GM19023 (cell line): Measurements from ENCODE around the gene ENC1.

ENCODE experiments used
- ATAC-seq: cut with Tn5 transposase; IDR thresholded peaks from one replicate; pipeline ENCODE4 v1.9.1; 2021; ENCODE audit warnings: mild to moderate bottlenecking, moderate library complexity; ENCODE audit not compliant: unreplicated experiment

ENC1 gene

GRCh38 chr5:74612045-74612444, 28.5 kb downstream of the ENC1 start:
- ATAC-seq = no peak

- ATAC-seq = no peak
Measured at GRCh38 chr5:74608736-74609601, 31.6 kb downstream of the ENC1 start.

DNA sequence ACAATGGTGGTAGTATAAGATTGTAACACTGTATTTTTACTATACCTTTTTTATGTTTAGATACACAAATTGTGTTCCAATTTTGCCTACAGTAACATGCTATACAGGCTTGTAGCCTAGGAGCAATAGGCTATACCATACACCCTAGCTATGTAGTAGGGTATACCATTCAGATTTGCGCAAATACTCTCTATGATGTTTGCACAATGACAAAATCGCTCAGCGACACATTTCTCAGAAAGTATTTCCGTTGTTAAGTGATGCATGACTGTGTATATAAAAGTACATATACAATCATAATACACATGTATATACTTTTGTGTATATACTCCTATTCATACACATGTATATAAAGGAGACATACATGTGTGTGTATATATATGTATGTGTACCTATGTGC, 34.8 kb downstream of the ENC1 start:
- ATAC-seq = no peak

GRCh38 chr5:74603376-74603775, 37.2 kb downstream of the ENC1 start:
- no peak for ATAC-seq

DNA sequence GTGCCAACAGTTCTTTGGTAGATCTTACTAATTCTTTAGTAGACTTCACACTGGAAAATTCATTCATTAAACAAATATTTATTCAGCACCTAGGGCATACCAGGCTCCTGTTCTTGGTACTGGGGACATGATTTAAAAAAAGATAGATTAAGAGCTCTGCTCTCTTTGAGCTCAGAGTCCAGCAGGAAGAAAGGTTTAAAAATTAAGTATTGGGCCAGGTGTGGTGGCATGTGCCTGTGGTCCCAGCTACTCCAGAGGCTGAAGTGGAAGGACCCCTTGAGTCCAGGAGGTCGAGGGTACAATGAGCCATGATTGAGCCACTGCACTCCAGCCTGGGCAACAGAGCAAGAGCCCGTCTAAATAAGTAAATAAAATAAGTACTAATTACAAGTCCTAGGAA, 41.4 kb downstream of the ENC1 start:
- ATAC-seq = no peak

DNA sequence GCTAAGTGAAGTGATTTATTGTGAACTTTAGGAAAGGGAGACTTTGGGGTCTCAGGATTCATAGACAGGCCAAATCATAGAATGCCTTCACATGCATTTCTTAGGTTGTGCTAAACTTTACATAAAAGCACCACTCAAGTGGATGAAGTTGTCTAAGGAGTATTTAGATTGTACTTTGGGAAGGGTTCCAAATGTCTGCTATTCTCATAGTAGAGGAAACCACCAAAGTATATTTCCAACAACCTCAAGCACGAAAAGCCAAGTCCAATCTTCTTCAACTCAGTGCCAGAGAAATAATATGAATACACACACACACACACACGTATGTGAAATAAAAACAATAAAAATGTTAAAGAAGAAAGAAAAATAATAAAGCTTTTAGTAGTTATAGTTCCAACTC, 41.8 kb downstream of the ENC1 start:
- ATAC-seq = no peak

- ATAC-seq = no peak
Measured at GRCh38 chr5:74596927-74597326, 43.6 kb downstream of the ENC1 start.

GRCh38 chr5:74595143-74595925, 45.2 kb downstream of the ENC1 start:
- no peak for ATAC-seq

DNA sequence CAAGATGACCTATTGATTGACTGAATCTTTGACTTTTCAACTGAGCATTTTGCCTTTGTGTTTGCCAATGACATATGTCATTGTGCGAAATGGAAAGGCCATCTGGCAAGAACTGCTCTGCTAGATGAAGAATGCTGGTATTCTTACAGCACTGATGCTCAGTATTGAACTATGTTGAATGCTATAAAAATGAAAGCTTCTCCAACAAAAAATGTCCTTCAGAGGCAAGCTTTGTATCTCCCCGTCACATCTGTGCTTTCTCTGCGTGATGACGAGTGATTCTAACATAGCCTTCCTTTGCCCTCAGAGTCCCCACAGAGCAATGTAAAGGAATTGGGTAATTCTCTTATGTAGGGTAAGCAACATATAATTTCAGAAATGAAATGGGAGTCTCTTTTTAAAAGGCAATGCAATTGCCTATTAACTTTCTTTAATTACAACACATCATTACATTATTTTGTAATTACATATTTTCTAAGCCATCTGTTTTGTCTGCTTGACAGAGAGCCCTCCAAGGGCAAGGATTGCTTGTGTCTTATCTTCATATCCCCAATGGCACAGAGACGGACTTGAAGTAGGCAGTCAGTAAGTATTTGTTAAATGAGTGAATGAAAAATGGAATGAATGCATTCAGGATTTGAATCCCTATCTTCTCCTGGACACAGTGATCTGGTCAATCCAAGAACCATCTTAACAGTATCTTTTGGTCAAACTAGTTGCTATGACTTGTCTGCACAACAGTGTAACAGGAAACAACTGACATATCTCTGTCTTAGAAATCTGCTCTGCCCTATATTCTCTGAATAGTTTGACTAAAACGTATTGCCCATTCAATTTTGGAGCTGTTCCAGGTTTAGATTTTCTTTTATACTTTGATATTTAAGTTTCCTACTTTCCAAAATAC, 46.1 kb downstream of the ENC1 start:
- no peak for ATAC-seq

DNA sequence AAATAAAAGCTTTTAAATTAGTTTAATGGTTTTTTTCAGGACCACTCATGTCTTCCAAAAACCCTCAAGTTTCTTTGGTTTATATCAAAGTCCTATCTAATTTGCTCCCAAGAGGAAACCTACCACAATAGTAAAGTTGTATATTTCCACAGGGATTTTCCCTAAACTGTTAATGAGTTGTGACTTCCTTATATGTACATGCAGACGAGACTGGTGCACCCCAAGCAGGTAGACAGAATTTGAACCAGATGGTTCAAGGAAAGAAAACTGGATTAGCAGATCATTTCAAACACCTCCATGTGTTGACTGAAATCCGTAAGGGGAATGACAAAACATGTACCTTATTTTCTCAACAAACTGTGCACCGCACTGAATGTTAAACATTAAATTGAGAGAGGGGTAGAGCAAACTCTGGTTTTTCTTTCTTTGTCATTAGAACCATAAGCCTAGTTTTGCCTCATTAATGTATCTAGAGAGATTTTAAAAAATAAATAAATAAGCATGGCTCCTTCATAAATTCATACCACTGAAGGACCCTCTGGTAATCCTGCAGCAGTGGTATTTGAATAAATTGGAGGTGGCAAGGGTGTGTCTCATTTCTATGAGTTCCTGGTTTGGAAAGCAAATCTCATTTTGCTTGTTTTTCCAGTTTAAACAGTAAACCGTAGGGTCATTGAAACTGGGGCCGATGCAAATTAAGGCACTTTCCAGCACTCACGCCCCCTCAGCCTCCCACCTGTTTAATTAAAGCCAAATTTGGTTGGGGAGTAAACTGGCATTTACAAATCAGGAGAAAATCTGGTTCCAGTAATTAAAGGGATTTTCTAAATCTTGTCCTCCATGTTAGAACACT, 51.1 kb downstream of the ENC1 start:
- ATAC-seq = no peak

DNA sequence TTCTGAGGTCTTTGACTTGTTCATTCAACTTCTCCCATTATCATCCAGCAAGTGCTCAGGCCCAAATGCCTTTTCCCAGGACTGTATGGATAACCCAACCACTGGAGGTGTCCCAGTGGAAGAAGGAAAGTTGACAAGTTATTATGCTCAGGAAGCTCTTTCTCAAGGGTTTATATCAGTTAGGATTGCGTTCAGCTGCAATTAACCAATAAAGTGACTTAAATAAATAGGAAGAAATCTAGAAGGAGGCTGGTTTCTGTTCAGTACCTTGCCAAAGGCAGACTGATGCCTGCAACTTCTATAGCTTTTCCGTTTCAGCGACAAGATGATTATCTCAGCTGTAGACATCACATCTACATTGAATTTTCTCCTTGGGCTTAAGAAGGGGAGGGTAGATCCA, 52.1 kb downstream of the ENC1 start:
- no peak for ATAC-seq

GRCh38 chr5:74587890-74588289, 52.6 kb downstream of the ENC1 start:
- no peak for ATAC-seq

DNA sequence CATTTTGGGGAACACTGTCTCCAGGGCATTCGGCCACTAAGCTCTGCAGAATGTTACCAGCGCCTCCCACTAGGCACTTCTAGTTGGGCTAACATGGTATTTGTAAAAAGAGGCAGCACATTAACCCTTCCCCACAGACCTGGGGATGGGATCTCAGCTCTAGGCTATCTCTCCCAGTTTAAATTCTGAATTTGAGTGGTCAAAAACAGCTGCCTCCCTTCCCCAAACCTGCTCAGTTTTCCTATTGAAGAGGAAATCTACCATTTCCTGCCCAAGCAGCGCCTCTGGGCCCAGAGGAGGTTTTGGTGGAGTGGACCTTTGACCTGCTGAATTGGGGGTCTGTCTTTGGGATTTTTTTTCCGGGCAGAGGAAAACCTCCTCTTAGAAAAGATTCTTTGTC, 53.2 kb downstream of the ENC1 start:
- no peak for ATAC-seq

GRCh38 chr5:74586856-74587255, 53.7 kb downstream of the ENC1 start:
- no peak for ATAC-seq

DNA sequence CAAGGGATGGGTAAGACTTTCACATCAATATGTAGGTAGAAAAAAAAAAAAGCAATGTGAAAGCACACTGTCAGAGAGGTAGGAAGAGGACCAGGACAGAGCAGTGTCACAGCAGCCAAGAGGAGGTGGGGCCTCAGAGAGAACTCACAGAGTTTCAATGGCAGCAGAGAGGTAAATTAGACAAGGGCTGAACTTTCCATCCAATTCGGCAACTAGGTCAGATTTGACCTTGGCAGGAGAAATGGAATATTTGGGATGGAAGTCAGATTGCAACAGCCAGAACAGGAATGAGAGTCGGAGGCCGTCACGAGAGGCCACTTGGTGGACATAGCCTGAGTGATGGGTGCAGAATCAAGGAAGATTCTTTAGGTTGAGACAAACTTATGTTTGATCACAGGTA, 57.7 kb downstream of the ENC1 start:
- no peak for ATAC-seq

DNA sequence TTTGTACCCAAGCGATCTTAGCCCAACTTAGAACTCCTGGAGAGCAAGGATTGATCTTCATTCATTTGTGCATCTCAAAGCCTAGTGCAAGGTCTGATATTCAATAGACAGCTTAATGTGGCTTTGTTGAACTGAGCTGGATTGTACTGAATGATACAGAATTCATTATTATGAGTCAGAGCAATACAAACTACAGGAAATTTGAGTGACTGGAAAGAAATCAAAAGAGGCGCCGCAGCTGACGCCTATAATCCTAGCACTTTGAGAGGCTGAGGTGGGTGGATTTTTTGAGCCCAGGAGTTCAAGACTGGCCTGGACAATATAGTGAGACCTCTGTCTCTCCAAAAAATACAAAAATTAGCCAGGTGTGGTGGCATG, 58.6 kb downstream of the ENC1 start:
- no peak for ATAC-seq

- no peak for ATAC-seq
Measured at GRCh38 chr5:74580729-74581109, 59.8 kb downstream of the ENC1 start.

DNA sequence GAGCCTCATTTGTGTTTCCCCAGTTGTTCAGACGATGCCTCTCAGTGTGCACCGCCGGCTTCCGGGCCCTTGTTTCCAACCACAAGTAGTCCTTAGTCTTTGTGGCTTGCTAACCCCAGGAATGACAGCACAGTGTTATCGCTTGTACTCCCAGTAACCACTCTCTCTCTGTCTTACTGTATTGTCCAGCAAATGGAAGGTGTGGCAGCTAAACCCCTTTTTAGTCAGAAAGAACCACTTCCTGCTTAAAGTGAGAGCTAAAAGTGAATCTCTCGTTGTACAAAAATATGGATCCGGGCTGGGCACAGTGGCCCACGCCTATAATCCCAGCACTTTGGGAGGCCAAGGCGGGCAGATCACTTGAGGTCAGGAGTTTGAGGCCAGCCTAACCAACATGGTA, 61.3 kb downstream of the ENC1 start:
- ATAC-seq = peak; percentile 70

DNA sequence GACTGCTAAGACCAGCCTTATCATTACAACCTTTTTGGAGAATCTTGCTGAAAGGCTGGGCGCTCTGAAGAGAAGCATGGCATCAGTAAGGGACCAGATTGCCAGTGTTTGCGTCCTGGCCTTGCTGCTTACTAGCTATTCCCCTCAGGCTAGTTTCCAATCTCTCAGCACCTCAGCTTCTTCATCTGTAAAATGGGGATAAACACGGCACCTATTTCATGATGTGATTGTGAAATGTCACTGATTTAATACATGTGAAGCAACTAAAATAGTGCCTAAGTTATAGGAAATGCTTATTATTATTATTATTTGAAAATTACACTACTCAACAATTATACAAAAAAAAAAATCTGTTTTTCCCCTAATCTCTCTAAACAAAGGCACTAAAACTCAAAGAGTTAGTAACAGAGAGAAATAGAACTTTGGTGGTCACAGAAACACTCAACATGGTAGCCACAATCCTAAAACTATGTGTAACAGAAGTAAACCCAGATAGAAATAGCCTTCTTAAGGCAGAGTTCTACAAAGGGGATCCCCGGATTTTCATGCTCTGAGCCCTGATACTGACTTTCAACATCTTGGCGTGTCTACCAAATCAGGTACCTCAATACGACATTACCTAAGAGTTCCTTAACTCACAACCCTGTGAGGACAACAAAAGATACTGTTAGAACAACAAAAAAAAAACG, 62.0 kb downstream of the ENC1 start:
- ATAC-seq = peak; percentile 43
